Fibroblast of villous mesenchyme (primary cell): Measurements from ENCODE around the gene OR51G2. TPM values are rescaled to one million over a fixed set of nuclear protein-coding genes. Genes with fewer than 3 reads are reported as not detected.

Experiments
- DNase-seq: peaks from one replicate; pipeline ENCODE4 v3.0.0-alpha.2; 2010; ENCODE audit warnings: low read depth
- H3K4me3 ChIP-seq: 2 replicates; pipeline ENCODE4 v1.5.1; 2011; ENCODE audit warnings: low read depth, mild to moderate bottlenecking, low read length
- total RNA-seq: library from RNA; depleted of rRNA; stranded (reverse); fragments of >200 nt; gene quantifications from 2 replicates; pipeline ENCODE4 v1.2.3, GENCODE V29; 2012
- TF ChIP-seq, protein P1 (sequence below): IDR thresholded peaks from 2 replicates; pipeline ENCODE4 v1.5.1; 2012; ENCODE audit warnings: low read depth, mild to moderate bottlenecking, low read length; ENCODE audit not compliant: insufficient read depth

OR51G2 gene
- total RNA-seq, 1 donor = not detected

DNA sequence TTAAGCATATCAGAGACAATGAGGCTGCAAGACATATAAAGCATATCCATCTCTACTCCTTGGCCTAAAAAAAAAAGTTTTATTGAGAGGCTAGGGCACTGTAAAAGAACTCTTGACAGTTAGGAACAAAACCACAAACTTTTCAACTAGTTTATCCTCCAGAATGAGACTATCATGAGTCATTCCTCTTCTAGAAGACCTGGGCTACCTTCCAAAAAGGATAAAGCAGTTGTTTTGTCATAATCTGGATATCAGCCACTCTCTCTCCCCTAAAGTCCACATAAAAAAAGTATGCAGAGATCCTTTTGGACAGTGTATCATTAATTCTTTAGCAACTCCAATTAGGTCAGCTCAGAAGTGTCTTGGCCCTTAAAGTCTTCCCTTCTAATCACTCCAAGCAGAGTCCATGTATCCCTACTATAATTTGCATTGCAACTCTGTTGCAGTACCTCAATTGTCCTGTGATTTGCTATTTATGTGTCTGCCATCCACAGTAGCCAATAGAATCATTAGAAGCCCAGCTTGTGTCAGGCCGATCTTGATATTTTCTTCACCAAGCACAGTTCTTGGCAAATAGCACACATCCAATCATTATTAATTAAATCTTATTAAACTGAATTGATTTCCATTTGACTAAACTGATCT is 27.0 kb downstream of the OR51G2 start:
- TF ChIP-seq, protein P1, sequence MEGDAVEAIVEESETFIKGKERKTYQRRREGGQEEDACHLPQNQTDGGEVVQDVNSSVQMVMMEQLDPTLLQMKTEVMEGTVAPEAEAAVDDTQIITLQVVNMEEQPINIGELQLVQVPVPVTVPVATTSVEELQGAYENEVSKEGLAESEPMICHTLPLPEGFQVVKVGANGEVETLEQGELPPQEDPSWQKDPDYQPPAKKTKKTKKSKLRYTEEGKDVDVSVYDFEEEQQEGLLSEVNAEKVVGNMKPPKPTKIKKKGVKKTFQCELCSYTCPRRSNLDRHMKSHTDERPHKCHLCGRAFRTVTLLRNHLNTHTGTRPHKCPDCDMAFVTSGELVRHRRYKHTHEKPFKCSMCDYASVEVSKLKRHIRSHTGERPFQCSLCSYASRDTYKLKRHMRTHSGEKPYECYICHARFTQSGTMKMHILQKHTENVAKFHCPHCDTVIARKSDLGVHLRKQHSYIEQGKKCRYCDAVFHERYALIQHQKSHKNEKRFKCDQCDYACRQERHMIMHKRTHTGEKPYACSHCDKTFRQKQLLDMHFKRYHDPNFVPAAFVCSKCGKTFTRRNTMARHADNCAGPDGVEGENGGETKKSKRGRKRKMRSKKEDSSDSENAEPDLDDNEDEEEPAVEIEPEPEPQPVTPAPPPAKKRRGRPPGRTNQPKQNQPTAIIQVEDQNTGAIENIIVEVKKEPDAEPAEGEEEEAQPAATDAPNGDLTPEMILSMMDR = peak; percentile 19
- DNase-seq = peak; percentile 84
- H3K4me3 ChIP-seq = no peak overlapping the region

DNA sequence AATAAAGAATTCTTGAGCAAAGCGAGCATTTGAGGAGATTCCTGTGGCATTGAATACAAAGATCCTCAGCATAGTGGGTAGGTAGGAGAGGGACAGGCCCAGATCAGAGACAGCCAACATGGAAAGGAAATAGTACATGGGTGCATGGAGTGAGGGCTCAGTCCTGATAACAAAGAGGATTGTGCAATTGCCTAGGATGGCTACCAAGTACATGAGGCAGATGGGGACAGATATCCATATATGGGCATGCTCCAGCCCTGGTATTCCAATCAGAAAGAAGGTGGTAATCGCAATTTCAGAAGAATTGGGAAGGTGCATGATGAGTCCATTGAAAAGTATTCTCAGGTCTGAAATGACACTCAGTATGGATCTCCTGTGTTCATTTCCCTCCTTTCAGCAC is 28.9 kb downstream of the OR51G2 start:
- TF ChIP-seq, protein P1 = no peak
- no peak for DNase-seq
- H3K4me3 ChIP-seq = no peak overlapping the region

DNA sequence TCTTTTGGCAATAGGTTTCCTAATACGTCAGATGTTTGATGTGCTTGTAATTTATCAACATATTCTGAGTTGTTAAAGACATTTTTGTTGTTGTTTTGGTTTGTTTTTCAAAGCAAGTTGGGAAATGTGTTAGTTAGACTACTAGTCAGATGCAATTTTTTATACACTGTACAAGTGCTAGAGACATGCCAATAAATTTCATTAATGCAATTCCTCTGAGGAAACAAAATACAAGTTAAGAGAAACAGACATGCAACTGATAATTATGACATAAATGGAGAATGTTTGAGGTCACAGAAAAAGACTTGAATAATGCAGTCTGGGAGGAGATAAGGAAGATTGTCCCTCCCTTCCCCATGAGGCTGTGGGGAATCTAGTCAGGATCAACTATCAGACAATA is 31.6 kb downstream of the OR51G2 start:
- peak; percentile 57 for DNase-seq
- H3K4me3 ChIP-seq = no peak overlapping the region
- TF ChIP-seq, protein P1 = no peak

DNA sequence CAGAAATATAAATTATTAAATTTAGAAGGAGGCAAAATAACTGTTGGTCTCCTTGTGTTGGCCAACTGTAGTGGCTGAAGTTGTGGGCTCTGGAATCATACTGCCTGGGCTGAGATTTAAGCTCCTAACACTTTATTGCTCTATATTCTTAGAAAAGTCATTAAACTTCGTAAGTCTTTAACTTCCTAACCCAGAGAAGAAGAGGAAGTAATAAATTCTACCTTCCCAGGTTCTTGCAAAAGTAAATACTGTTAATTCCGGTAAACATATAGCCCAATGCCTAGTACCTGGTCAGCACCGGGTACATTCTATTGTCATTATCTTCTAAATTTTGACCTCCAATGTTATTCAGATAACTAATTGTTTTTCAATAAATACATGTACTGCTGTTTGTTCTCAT is 33.0 kb downstream of the OR51G2 start:
- DNase-seq = no peak
- TF ChIP-seq, protein P1 = no peak
- H3K4me3 ChIP-seq = no peak overlapping the region

DNA sequence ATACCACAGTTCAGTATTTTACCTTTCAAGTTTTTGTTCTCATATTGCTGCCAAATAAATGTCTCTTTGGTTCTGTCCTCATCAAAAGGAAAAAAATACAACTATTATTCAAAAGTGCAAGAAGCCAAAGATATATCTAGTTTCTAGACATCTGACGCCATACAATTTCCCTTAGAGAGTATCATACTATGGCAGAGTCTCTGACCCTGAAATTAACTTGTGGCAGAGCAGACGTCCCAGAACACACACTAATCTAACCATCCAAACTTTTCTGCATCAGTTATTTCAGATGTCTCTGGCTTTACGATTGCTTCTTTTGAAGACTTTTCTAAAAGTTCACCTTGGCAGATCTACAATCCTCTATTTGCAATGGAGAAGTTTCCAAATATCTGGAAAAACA is 34.8 kb downstream of the OR51G2 start:
- TF ChIP-seq, protein P1 = no peak

DNA sequence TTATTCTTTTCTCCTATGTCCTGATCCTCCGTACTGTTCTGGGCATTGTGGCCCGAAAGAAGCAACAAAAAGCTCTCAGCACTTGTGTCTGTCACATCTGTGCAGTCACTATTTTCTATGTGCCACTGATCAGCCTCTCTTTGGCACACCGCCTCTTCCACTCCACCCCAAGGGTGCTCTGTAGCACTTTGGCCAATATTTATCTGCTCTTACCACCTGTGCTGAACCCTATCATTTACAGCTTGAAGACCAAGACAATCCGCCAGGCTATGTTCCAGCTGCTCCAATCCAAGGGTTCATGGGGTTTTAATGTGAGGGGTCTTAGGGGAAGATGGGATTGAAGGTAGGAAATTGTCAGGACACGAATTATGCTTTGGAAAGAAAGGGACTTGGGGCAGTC is 36.6 kb downstream of the OR51G2 start:
- no peak overlapping the region for H3K4me3 ChIP-seq
- no peak for DNase-seq
- TF ChIP-seq, protein P1 = no peak

More for the DNA sequence above, 34.8 kb downstream of the OR51G2 start:
- no peak overlapping the region for H3K4me3 ChIP-seq
- no peak for DNase-seq

DNA sequence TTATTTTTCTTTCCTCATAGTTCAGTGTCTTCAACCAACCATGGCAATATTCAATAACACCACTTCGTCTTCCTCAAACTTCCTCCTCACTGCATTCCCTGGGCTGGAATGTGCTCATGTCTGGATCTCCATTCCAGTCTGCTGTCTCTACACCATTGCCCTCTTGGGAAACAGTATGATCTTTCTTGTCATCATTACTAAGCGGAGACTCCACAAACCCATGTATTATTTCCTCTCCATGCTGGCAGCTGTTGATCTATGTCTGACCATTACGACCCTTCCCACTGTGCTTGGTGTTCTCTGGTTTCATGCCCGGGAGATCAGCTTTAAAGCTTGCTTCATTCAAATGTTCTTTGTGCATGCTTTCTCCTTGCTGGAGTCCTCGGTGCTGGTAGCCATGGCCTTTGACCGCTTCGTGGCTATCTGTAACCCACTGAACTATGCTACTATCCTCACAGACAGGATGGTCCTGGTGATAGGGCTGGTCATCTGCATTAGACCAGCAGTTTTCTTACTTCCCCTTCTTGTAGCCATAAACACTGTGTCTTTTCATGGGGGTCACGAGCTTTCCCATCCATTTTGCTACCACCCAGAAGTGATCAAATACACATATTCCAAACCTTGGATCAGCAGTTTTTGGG is 37.2 kb downstream of the OR51G2 start, which contains the start of gene OR51T1:
TSS of gene OR51T1 (plus strand) at position 41 of the 641 bp plus-strand sequence. CDS start at position 41, 0 bp downstream.
- peak; percentile 6 for DNase-seq
- TF ChIP-seq, protein P1 = no peak
- H3K4me3 ChIP-seq = no peak within 1 kb of the TSS
